Osteocyte (in vitro differentiated cells): ENCODE measurements around the gene F12. TPM values are rescaled to one million over a fixed set of nuclear protein-coding genes. Genes with fewer than 3 reads are reported as not detected.

ENCODE experiments used
- DNase-seq: peaks from one replicate; pipeline ENCODE4 v3.0.0; 2021; ENCODE audit warnings: mixed read lengths; ENCODE audit not compliant: unreplicated experiment; ENCODE audit errors: extremely low spot score
- H3K27ac Mint-ChIP-seq: one replicate; pipeline ENCODE4 v1.8.0; 2021; ENCODE audit warnings: mild to moderate bottlenecking, mixed read lengths; ENCODE audit not compliant: unreplicated experiment
- H3K27me3 Mint-ChIP-seq: one replicate; pipeline ENCODE4 v1.8.0; 2021; ENCODE audit warnings: mixed read lengths; ENCODE audit not compliant: unreplicated experiment
- H3K36me3 Mint-ChIP-seq: one replicate; pipeline ENCODE4 v1.8.0; 2021; ENCODE audit warnings: mixed read lengths; ENCODE audit not compliant: unreplicated experiment
- H3K4me1 Mint-ChIP-seq: one replicate; pipeline ENCODE4 v1.8.0; 2021; ENCODE audit warnings: mixed read lengths; ENCODE audit not compliant: unreplicated experiment
- H3K4me3 Mint-ChIP-seq: one replicate; pipeline ENCODE4 v1.8.0; 2021; ENCODE audit warnings: mild to moderate bottlenecking, moderate library complexity, mixed read lengths; ENCODE audit not compliant: unreplicated experiment
- H3K9me3 Mint-ChIP-seq: one replicate; pipeline ENCODE4 v1.8.0; 2021; ENCODE audit warnings: mixed read lengths; ENCODE audit not compliant: unreplicated experiment
- total RNA-seq: library from RNA; stranded (reverse); gene quantifications from 2 replicates; pipeline ENCODE4 v1.2.1, GENCODE V29; 2021
- TF ChIP-seq, protein P1 (sequence below): fragments of 200-600 bp; sonication (generic); IDR thresholded peaks from 2 replicates; pipeline ENCODE4 v1.5.0; 2021; ENCODE audit warnings: antibody characterized with exemption, mild to moderate bottlenecking, moderate library complexity

F12 gene
- total RNA-seq, 1 donor from 2014 or later = 1.5 TPM

DNA sequence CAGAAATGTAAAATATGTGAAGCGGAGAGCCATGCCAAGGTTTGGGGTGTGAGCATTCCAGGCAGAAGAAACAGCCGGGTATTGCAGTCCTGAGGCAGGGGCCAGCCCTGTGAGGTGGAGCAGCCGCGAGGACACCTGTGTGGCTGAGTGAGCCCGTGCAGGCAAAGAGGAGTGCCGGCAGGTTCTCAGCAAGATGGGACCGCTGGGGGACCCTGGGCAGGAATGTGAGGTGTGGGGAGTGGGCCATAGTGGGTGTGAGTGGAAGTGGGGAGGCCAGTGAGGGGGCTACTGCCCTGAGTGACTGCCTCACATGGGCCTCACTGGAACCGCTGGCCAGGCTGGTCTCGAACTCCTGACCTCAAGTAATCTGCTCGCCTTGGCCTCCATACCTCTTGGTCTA is 29.1 kb upstream of the F12 start:
- Mint-ChIP-seq H3K4me1 (no peaks in the 10 kb centered on the region), H3K27me3 (no peaks in the 10 kb centered on the region), H3K36me3 (peaks cover 22% of the 10 kb centered on the region), H3K27ac (peak overlapping the region; percentile 14), H3K9me3 (no peaks in the 10 kb centered on the region), H3K4me3 (no peak overlapping the region)
- DNase-seq = no peak
- TF ChIP-seq, protein P1, sequence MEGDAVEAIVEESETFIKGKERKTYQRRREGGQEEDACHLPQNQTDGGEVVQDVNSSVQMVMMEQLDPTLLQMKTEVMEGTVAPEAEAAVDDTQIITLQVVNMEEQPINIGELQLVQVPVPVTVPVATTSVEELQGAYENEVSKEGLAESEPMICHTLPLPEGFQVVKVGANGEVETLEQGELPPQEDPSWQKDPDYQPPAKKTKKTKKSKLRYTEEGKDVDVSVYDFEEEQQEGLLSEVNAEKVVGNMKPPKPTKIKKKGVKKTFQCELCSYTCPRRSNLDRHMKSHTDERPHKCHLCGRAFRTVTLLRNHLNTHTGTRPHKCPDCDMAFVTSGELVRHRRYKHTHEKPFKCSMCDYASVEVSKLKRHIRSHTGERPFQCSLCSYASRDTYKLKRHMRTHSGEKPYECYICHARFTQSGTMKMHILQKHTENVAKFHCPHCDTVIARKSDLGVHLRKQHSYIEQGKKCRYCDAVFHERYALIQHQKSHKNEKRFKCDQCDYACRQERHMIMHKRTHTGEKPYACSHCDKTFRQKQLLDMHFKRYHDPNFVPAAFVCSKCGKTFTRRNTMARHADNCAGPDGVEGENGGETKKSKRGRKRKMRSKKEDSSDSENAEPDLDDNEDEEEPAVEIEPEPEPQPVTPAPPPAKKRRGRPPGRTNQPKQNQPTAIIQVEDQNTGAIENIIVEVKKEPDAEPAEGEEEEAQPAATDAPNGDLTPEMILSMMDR = no peak

GRCh38 chr5:177437623-177438022 is 28.3 kb upstream of the F12 start:
- no peaks in the 10 kb centered on the region for H3K9me3 Mint-ChIP-seq
- H3K4me3 Mint-ChIP-seq = no peak overlapping the region
- H3K4me1 Mint-ChIP-seq = no peaks in the 10 kb centered on the region
- no peak for DNase-seq
- no peak overlapping the region for H3K27ac Mint-ChIP-seq
- no peaks in the 10 kb centered on the region for H3K27me3 Mint-ChIP-seq
- H3K36me3 Mint-ChIP-seq = peaks cover 28% of the 10 kb centered on the region
- TF ChIP-seq, protein P1 = no peak

- peaks cover 25% of the 10 kb centered on the region for H3K36me3 Mint-ChIP-seq
- H3K27ac Mint-ChIP-seq = no peak overlapping the region
- no peaks in the 10 kb centered on the region for H3K9me3 Mint-ChIP-seq
Observed at GRCh38 chr5:177435847-177436536, 26.6 kb upstream of the F12 start.

DNA sequence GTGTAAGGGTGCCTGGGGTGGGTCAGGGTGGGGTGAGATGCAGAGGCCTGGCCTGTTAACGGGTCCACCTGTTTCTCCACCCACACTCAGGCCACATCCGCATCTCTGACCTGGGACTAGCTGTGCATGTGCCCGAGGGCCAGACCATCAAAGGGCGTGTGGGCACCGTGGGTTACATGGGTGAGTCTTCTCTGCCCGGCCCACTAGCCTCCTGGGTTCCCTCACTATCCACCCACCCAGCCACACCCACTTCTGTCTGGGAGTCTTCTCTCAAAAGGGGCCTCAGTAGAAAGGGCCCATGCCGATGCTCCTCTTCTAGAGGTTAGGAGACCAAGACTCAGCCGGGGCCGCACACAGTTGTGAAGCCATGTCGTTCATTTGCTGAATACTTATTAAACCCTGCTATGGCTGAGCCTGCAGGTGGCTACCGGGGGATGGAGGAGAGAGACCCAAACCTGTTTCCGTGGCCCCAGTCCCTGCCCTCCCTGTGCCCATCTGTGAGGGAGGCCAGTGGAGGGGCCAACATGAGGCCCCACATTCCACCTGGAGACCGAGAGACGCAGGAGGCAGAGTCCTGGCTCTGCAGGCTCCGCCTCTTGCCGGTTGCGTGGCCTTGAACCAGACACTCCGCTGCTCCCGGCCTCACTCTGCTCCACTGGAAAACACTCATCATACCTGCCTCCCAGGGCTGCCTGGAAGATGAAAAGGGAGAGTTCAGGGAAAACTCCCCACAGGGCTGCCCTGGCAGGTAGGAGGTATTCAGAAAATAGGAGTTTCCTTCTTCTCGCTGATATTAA is 25.8 kb upstream of the F12 start:
- Mint-ChIP-seq H3K4me1 (no peaks in the 10 kb centered on the region), H3K4me3 (no peak overlapping the region), H3K27ac (no peak overlapping the region), H3K9me3 (no peaks in the 10 kb centered on the region), H3K27me3 (no peaks in the 10 kb centered on the region), H3K36me3 (peaks cover 29% of the 10 kb centered on the region)
- TF ChIP-seq, protein P1 = no peak
- no peak for DNase-seq

More at GRCh38 chr5:177435847-177436536, 26.6 kb upstream of the F12 start:
- Mint-ChIP-seq H3K27me3 (no peaks in the 10 kb centered on the region), H3K4me3 (no peak overlapping the region), H3K4me1 (no peaks in the 10 kb centered on the region)
- DNase-seq = no peak
- TF ChIP-seq, protein P1 = no peak

DNA sequence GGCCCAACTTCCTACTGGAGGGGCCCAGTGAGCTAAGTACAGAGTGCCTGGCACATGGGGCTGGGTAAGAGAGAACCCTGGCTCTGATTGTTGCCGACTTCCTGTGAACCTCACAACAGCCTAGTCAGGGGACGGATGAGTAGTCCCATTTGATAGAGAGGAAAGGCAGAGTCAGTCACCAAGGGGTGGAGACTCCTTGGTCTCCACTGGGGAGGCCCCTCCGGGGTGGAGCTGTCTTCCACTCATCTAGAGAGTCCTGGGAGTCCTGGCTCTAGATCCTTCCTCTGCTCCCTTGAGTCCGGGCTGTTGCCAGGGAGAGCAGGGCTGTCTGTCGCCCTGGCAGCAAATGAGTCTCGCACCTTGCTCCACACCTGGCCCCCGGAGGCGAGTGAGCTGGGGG is 25.1 kb upstream of the F12 start:
- H3K9me3 Mint-ChIP-seq = no peaks in the 10 kb centered on the region
- DNase-seq = no peak
- peaks cover 27% of the 10 kb centered on the region for H3K36me3 Mint-ChIP-seq
- H3K27ac Mint-ChIP-seq = no peak overlapping the region
- H3K4me3 Mint-ChIP-seq = no peak overlapping the region
- H3K27me3 Mint-ChIP-seq = no peaks in the 10 kb centered on the region
- TF ChIP-seq, protein P1 = no peak
- no peaks in the 10 kb centered on the region for H3K4me1 Mint-ChIP-seq
